Karpas-422 (cell line): ENCODE data around the gene SPOCK1. TPM values are rescaled to one million over a fixed set of nuclear protein-coding genes. Genes with fewer than 3 reads are reported as not detected.

Experiments used
- DNase-seq: peaks from one replicate; pipeline ENCODE4 v3.0.0-alpha.2; 2015
- H2AFZ ChIP-seq: fragments of 200-600 bp; sonication (generic); 2 replicates; pipeline ENCODE4 v1.6.1; 2014; ENCODE audit warnings: antibody characterized with exemption, low read length, mixed read lengths
- H3K27ac ChIP-seq: fragments of 200-600 bp; sonication (generic); 2 replicates; pipeline ENCODE4 v1.5.1; 2014; ENCODE audit warnings: mild to moderate bottlenecking, low read length, moderate library complexity
- H3K27me3 ChIP-seq: fragments of 200-600 bp; sonication (generic); 2 replicates; pipeline ENCODE4 v1.6.1; 2014; ENCODE audit warnings: low read length, mixed read lengths
- H3K36me3 ChIP-seq: fragments of 200-600 bp; sonication (generic); 2 replicates; pipeline ENCODE4 v1.6.1; 2014; ENCODE audit warnings: low read length, mixed read lengths; ENCODE audit not compliant: insufficient read depth
- H3K4me1 ChIP-seq: fragments of 200-600 bp; sonication (generic); 2 replicates; pipeline ENCODE4 v1.6.1; 2014; ENCODE audit warnings: mild to moderate bottlenecking, low read length, mixed read lengths
- H3K4me2 ChIP-seq: fragments of 200-600 bp; sonication (generic); 2 replicates; pipeline ENCODE4 v1.6.1; 2014; ENCODE audit warnings: low read length, low read depth, mild to moderate bottlenecking; ENCODE audit not compliant: poor library complexity, severe bottlenecking
- H3K4me3 ChIP-seq: fragments of 200-600 bp; sonication (generic); 2 replicates; pipeline ENCODE4 v1.5.1; 2014; ENCODE audit warnings: mild to moderate bottlenecking, antibody characterized with exemption, low read length, mixed read lengths
- H3K79me2 ChIP-seq: fragments of 200-600 bp; sonication (generic); 2 replicates; pipeline ENCODE4 v1.6.1; 2014; ENCODE audit warnings: mild to moderate bottlenecking, low read length, mixed read lengths
- H3K9ac ChIP-seq: fragments of 200-600 bp; sonication (generic); 2 replicates; pipeline ENCODE4 v1.6.0; 2014; ENCODE audit warnings: low read length
- H3K9me2 ChIP-seq: fragments of 200-600 bp; sonication (generic), shearing (Covaris generic); replicated peaks from 2 replicates; pipeline ENCODE4 v1.6.0; 2014; ENCODE audit warnings: mild to moderate bottlenecking, low read length, moderate library complexity; ENCODE audit not compliant: insufficient read depth
- H3K9me3 ChIP-seq: fragments of 300-700, 200-600 bp; sonication (generic); 2 replicates; pipeline ENCODE4 v1.6.1; 2014; ENCODE audit warnings: low read length, mixed read lengths
- H4K20me1 ChIP-seq: fragments of 200-600 bp; sonication (generic); 2 replicates; pipeline ENCODE4 v1.6.1; 2014; ENCODE audit warnings: mild to moderate bottlenecking, antibody characterized with exemption, low read length, low read depth; ENCODE audit not compliant: insufficient read depth
- total RNA-seq: library from RNA; depleted of rRNA; stranded (reverse); fragments of >200 nt; shearing (Covaris generic); gene quantifications from 2 replicates; pipeline ENCODE4 v1.2.3, GENCODE V29; 2014; ENCODE audit warnings: low replicate concordance

The SPOCK1 gene
- total RNA-seq, 1 experiment from 2014 or later, result 1.0 TPM

- no peak for DNase-seq
- Histone ChIP-seq H3K79me2 (no peaks in the 10 kb centered on the region), H3K4me3 (no peak overlapping the region)
Observed at GRCh38 chr5:137335493-137335892, 163.6 kb downstream of the SPOCK1 start.

GRCh38 chr5:137333928-137334327 is 165.2 kb downstream of the SPOCK1 start:
- DNase-seq, result no peak
- Histone ChIP-seq H3K4me2 (no peak overlapping the region), H3K4me3 (no peak overlapping the region), H3K4me1 (no peaks in the 10 kb centered on the region), H3K79me2 (no peaks in the 10 kb centered on the region), H2AFZ (no peak overlapping the region), H3K9me2 (no peaks in the 10 kb centered on the region), H3K9me3 (no peaks in the 10 kb centered on the region), H4K20me1 (no peaks in the 10 kb centered on the region), H3K27ac (no peak overlapping the region), H3K36me3 (no peaks in the 10 kb centered on the region), H3K9ac (no peak overlapping the region), H3K27me3 (no peaks in the 10 kb centered on the region)

More at GRCh38 chr5:137335493-137335892, 163.6 kb downstream of the SPOCK1 start:
- no peak overlapping the region for H3K4me2 ChIP-seq
- no peaks in the 10 kb centered on the region for H3K36me3 ChIP-seq
- H3K27ac ChIP-seq, result no peak overlapping the region
- H2AFZ ChIP-seq, result no peak overlapping the region
- H4K20me1 ChIP-seq, result no peaks in the 10 kb centered on the region
- no peaks in the 10 kb centered on the region for H3K27me3 ChIP-seq
- H3K9me2 ChIP-seq, result no peaks in the 10 kb centered on the region
- H3K9me3 ChIP-seq, result no peaks in the 10 kb centered on the region
- no peaks in the 10 kb centered on the region for H3K4me1 ChIP-seq
- no peak overlapping the region for H3K9ac ChIP-seq

GRCh38 chr5:137333475-137333874 is 165.7 kb downstream of the SPOCK1 start:
- no peak overlapping the region for H2AFZ ChIP-seq
- no peaks in the 10 kb centered on the region for H3K27me3 ChIP-seq
- DNase-seq, result no peak
- H3K4me1 ChIP-seq, result no peaks in the 10 kb centered on the region
- H3K27ac ChIP-seq, result no peak overlapping the region
- no peak overlapping the region for H3K4me3 ChIP-seq
- H3K9me3 ChIP-seq, result no peaks in the 10 kb centered on the region
- no peaks in the 10 kb centered on the region for H4K20me1 ChIP-seq
- H3K36me3 ChIP-seq, result no peaks in the 10 kb centered on the region
- H3K9ac ChIP-seq, result no peak overlapping the region
- no peaks in the 10 kb centered on the region for H3K79me2 ChIP-seq
- no peak overlapping the region for H3K4me2 ChIP-seq
- H3K9me2 ChIP-seq, result no peaks in the 10 kb centered on the region

GRCh38 chr5:137332296-137332695 is 166.8 kb downstream of the SPOCK1 start:
- H3K27me3 ChIP-seq, result no peaks in the 10 kb centered on the region
- H3K79me2 ChIP-seq, result no peaks in the 10 kb centered on the region
- no peak overlapping the region for H3K4me2 ChIP-seq
- no peak overlapping the region for H3K4me3 ChIP-seq
- no peak for DNase-seq
- H2AFZ ChIP-seq, result no peak overlapping the region
- no peak overlapping the region for H3K9ac ChIP-seq
- H3K4me1 ChIP-seq, result no peaks in the 10 kb centered on the region
- no peak overlapping the region for H3K27ac ChIP-seq
- no peaks in the 10 kb centered on the region for H3K9me3 ChIP-seq
- no peaks in the 10 kb centered on the region for H3K9me2 ChIP-seq
- H3K36me3 ChIP-seq, result no peaks in the 10 kb centered on the region
- no peaks in the 10 kb centered on the region for H4K20me1 ChIP-seq

- Histone ChIP-seq H3K9me2 (no peaks in the 10 kb centered on the region), H3K27me3 (no peaks in the 10 kb centered on the region), H3K4me1 (no peaks in the 10 kb centered on the region), H3K4me2 (no peak overlapping the region), H3K9me3 (no peaks in the 10 kb centered on the region), H4K20me1 (no peaks in the 10 kb centered on the region), H3K79me2 (no peaks in the 10 kb centered on the region), H3K27ac (no peak overlapping the region), H2AFZ (no peak overlapping the region), H3K36me3 (no peaks in the 10 kb centered on the region), H3K9ac (no peak overlapping the region), H3K4me3 (no peak overlapping the region)
- no peak for DNase-seq
Observed at GRCh38 chr5:137329586-137330296, 169.4 kb downstream of the SPOCK1 start.

- Histone ChIP-seq H3K36me3 (no peaks in the 10 kb centered on the region), H4K20me1 (no peaks in the 10 kb centered on the region), H3K9me2 (no peaks in the 10 kb centered on the region), H3K4me1 (no peaks in the 10 kb centered on the region), H3K9ac (no peak overlapping the region), H3K9me3 (no peaks in the 10 kb centered on the region), H3K27me3 (no peaks in the 10 kb centered on the region), H2AFZ (no peak overlapping the region), H3K4me3 (no peak overlapping the region), H3K79me2 (no peaks in the 10 kb centered on the region), H3K27ac (no peak overlapping the region), H3K4me2 (no peak overlapping the region)
- DNase-seq, result no peak
Observed at GRCh38 chr5:137328991-137329390, 170.1 kb downstream of the SPOCK1 start.

GRCh38 chr5:137328463-137328862 is 170.7 kb downstream of the SPOCK1 start:
- Histone ChIP-seq H3K4me3 (no peak overlapping the region), H3K36me3 (no peaks in the 10 kb centered on the region), H3K27ac (no peak overlapping the region), H3K9me2 (no peaks in the 10 kb centered on the region), H3K79me2 (no peaks in the 10 kb centered on the region), H2AFZ (no peak overlapping the region), H3K27me3 (no peaks in the 10 kb centered on the region), H3K4me2 (no peak overlapping the region), H3K9me3 (no peaks in the 10 kb centered on the region), H3K9ac (no peak overlapping the region), H3K4me1 (no peaks in the 10 kb centered on the region), H4K20me1 (no peaks in the 10 kb centered on the region)
- DNase-seq, result no peak

GRCh38 chr5:137325721-137326120 is 173.4 kb downstream of the SPOCK1 start:
- H3K9me3 ChIP-seq, result no peaks in the 10 kb centered on the region
- no peak for DNase-seq
- H3K79me2 ChIP-seq, result no peaks in the 10 kb centered on the region
- no peak overlapping the region for H3K4me2 ChIP-seq
- H4K20me1 ChIP-seq, result no peaks in the 10 kb centered on the region
- H3K27me3 ChIP-seq, result no peaks in the 10 kb centered on the region
- H3K4me1 ChIP-seq, result no peaks in the 10 kb centered on the region
- no peak overlapping the region for H3K4me3 ChIP-seq
- no peaks in the 10 kb centered on the region for H3K36me3 ChIP-seq
- H2AFZ ChIP-seq, result no peak overlapping the region
- H3K9ac ChIP-seq, result no peak overlapping the region
- H3K27ac ChIP-seq, result no peak overlapping the region
- no peaks in the 10 kb centered on the region for H3K9me2 ChIP-seq
